Medulla oblongata (tissue), 1 donor: ENCODE results near the gene IMPDH1.

ENCODE experiments used
- DNase-seq: peaks from one replicate; pipeline ENCODE4 v3.0.0-alpha.2; 2015; ENCODE audit errors: extremely low spot score

The IMPDH1 gene

DNA sequence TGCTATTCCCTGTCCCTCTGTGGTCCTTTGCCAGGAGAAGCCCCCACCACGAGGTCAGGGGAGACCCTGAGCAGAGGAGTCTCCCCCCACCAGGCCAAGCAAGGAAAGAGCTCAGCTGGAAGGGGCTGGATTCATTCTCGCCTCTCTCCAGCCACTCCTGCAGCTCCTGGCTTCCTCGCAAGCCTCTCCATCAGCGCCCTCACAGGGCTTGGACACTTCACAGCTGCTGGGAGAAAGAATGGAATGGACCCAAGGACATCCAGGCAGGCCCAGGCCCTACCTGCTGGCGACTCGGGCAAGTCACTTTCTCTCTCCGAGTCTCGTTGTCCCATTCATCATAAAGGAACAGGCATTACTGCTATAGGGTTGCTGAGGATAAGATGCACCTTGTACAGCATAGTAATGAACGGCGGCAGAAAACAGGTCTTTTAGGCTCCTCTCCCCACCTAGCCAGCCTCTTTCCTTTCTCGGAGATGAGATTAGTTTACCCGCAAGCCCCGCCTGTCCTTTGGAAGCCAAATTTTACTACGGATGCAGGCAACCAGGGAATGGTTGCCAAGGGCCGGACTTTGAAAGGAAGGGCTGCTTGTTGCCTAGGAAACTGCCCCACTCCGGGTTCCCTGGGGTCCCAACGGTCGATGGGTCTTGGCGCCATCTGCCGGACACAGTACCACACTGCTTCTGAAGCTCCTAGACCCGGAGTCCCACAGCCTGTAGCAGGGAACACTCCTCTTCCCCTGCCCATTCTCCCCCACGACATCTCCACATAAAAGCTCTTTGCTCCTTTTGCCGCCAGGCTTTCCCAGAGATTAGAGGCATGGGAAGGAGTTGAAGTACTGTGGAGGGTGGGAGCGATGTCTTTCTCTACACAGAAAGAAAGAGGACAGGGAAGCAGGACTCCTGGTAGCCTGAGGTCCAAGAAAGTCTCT, 22.3 kb downstream of the IMPDH1 start:
- DNase-seq, result peak; percentile 89

DNA sequence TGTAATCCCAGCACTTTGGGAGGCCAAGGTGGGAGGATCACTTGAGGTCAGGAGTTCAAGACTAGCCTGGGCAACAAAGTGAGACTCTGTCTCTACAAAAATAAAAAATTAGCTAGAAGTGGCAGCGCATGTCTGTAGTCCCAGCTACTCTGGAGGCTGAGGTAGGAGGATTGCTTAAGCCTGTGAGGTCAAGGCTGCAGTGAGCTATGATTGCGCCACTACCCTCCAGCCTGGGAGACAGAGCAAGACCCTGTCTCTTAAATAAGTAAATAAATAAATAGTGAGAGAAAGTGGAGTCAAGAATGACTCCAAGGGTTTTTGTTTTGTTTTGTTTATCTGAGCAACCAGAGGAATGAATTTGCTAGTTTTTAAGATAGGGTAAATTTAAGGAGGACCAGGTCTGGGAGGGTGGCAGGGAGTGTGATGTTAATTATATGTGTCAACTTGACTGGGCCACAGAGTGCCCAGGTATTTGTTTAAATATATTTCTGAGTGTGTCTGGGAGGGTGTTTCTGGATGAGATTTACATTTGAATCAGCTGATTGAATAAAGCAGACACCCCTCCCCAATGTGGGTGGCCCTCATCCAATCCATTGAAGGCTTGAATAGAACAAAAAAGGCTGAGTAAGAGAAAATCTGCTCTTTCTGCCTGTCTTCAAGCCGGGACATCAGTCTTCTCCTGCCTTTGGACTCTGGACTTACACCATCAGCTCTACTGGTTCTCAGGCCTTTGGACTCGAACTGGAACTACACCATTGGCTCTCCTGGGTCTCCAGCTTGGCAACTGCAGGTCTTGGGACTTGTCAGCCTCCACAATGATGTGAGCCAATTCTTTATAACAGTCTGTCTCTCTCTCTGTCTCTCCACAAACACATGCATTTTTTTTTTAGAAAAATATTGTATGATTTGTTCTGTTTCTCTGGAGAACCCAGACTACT, 23.5 kb downstream of the IMPDH1 start:
- DNase-seq, result no peak

DNA sequence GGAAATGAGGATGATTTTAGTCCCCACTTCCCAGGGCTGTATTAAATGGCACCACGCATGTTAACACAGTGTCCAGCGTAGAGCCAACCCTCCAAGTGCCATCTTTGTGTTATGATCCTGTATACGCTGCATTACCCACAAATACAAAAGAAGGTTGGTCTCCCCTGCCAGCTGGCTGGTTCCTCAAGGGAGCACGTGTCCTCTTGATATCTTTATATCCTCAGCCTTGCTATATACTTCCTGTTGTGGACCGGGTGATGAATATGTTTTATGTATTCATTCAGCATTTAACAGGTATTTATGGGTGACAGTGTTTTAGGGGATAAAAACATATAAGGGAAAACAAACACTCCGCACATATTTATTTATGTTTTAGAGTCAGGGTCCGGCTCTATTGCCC, 25.1 kb downstream of the IMPDH1 start:
- DNase-seq, result no peak

DNA sequence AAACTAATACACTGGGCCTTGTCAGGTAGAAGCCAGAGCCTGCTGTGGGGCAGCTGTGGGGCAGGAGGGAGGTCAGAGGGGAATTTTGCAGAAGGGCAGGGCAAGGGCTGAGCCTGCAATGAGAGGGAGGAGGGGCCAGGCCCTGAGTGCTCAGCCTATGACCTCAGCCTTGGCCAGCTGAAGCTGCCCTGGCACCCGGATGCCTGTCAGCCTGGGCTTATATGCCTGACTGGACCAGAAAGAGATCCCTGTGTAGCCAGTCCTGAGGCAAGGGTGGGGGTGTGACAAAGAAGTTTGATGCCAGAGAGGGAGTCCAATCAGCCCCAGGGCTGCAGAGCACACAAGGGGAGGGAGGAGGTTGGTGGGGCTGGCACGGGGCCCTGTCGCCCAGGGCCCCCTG, 26.0 kb downstream of the IMPDH1 start:
- DNase-seq, result no peak

DNA sequence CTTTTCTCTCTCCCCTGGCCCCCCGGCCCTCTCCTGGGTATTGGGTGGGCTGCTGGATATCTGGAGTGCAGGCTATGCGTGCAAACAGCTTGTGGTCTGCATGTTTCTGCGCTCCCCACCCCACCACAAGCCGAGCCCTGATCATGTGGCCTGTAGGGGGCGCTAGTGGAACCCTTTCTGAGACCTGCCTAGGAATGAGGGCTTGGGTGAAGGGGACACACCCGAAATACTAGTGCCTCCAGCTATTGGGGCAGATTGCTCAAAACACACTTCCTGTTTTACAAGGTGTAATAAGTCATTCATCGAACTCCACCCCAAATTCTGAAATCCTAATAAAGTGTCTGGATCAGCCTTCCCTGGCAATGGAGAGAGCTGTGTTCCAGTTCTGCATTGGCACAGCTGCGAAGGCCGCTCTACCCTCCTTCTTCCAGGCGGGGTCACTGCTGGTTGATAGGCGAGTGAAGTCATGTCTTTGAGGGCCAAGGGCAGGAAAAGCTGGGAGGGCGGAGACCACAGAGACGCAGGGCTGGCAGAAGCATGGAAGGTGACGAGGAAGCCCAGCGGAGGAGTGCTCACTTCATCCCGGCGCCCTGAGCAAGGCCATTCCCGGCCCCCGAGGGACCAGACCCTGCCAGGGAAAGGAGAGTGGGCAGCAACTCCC, 28.5 kb downstream of the IMPDH1 start:
- DNase-seq, result no peak

DNA sequence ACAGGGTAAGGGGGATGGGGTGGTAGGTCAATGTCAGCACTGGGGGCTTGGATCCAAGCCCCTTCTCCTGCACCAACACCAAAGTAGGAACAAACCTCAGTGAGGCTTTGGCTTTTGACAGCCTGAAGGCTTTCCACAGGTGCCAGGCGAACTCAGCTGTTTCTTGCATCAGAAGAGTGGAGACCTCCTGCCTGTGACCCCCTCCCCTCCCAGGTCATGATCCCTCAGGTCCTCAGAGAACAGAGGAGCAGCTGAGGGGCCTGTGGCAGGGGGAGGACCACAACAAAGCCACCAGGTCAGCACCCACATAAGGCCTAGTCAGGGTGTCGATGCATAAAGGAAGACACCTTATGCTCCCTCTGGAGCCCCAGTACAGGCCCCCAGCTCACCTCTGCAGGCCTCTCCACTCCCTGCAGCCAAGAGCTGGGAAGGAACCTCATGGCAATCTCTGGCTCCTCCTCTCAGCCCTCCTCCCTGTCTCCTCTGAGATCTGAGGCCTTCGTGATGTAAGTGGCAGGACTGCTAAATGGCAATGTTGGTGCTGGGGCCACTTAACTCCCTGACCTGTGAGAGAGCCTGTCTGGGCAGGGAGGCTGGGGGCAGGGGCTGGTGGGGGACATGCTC, 29.2 kb downstream of the IMPDH1 start:
- no peak for DNase-seq

DNA sequence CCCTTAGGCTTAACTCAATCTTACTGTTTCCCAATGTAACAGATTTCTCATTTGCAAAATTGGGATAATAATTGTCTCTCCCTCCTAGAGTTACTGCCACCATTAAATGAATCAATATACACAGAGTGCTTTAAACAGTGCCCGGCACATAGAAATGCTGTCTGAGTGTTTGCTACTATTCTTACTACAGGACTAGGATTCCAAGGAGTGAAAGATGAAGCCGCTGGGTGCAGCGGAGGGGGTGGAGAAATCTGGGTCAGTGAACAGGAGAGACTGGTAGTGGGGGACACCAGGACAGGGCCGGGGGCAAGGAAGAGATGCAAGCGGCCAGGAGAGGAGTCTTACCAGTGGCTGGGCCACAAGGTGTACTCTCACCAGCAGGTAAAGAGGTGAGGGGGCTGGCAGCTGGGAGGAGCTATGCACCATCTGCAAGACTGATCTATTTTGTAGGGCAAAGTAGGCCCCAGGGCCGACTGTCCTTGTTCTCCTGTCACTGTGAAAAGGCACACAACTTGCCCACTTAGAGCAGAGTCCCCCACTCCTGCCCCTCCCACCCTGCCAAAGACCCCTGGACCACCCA, 29.8 kb downstream of the IMPDH1 start:
- DNase-seq, result no peak

DNA sequence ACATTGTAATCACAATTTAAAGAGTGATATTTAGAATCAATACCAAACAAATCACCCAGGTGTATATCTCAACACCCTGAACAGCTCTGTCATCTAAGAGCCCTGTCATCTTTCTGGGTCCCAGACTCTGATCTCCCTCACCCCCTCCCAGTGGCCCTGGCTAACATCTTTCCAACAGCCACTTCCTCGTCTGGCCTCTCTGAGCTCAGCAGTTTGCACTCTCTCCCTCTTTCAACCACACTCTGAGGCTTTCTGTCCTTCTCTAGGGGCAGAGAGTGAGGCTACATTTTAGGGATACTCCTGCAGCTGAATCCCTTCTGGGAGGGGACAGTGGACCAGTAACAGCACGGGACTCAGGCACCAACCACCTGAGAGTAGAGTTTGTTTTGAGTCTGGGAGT, 31.1 kb downstream of the IMPDH1 start:
- no peak for DNase-seq

DNA sequence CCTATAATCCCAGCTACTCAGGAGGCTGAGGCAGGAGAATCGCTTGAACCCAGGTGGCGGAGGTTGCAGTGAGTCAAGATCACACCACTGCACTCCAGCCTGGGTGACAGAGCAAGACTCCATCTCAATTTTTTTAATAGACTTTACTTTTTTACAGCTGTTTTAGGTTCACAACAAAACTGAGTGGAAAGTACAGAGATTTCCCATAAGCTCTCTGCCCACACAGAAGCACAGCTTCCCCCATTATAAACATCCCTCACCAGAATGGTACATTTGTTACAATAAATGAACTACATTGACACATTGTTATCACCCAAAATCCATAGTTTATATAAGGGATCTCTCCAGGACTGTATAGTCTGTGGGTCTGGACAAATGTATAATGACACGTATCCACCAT, 33.7 kb downstream of the IMPDH1 start:
- no peak for DNase-seq

DNA sequence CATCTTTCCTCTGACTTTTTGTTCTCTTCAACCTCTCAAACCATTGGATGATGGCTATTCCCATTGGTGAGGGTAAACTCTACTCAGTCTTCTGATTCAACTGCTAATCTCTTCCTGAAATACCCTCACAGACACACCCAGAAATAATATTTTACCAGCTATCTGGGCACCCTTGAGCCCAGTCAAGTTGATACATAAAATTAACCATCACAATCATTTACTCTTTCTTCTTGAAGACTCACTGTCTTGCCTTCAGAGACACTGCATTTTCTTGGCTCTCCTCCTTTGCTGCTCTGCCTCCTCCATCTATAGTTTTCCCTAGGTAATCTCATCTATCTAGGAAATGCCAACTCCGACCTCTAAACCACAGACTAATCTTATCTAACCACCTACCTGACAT, 35.7 kb downstream of the IMPDH1 start:
- DNase-seq, result no peak

DNA sequence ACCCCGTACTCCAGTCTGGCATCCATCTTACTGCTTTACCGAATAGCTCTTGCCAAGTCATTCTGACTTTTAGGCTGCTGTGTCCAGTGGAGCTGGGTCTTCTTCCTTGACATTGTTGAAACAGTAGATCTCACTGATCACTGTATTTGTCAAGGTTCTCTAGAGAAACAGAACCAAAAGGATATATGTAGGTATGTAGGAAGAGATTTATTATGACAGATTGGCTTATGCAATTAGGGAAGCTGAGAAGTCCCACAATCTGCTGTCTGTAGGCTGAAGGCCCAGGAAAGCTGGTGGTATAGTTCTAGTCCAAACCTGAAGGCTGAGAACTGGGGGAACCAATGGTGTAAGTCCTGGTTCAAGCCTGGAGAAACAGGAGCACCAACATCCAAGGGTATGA, 36.2 kb downstream of the IMPDH1 start:
- no peak for DNase-seq

DNA sequence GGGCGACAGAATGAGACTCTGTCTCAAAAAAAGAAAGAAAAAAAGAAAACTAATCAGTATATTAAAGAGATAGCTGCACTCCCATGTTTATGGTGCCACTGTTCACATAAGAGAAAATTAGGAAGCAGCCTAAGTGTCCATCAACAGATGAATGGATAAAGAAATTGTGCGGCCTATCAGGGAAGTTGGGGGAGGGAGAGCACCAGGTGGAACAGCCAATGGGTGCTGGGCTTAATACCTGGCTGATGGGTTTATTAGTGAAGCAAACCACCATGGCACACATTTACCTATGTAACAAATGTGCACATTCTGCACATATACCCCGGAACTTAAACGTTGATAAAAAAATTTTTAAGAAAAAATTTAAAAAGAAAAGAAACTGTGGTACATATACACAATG, 39.3 kb downstream of the IMPDH1 start:
- no peak for DNase-seq

DNA sequence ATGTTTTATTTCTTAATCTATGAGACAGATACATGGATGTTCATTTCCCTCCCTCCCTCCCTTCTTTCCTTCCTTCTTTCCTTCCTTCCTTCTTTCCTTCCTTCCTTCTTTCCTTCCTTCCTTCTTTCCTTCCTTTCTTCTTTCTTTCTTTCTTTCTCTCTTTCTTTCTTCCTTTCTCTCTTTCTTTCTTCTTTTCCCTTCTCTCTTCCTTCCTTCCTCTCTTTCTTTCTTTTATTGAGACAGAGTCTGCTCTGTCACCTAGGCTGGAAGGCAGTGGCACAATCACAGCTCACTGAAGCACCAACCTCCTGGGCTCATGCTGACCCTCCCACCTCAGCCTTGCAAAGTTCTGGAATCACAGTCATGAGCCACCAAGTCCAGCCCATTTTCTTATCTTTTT, 42.8 kb downstream of the IMPDH1 start:
- DNase-seq, result no peak

DNA sequence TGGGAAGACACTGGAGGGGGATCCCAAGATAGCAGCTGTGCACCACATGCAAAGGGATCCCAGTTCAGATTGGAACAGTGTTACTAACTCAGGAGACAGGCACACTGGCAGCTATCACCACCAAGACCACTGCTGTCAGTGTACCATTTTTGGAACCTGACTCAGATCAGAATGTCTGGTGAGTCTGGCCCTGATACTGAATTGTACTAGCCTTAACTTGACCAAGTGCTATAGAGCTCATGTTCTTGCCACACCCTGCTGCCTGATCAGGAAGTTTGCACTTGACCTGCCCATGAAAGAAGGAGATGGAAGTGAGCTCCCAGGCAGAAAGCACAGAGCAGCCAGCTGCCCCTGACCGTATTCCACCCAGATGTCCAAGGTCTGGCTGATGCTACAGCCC, 43.5 kb downstream of the IMPDH1 start:
- no peak for DNase-seq

DNA sequence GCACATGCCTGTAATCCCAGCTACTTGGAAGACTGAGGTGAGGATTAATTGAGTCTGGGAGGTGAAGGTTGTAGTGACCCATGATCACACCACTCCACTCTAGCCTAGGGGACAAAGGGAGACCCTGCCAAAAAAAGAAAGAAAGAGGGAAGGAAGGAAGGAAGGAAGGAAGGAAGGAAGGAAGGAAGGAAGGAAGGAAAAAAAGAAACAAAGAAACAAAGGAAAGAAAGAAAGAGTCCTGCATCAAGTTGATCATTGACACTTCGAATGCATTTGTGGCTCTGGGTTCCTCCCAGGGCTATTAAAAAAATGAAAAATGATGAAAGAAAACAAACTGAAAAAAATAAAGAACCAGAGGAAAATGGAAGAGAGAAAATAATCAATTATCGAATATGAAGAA, 44.4 kb downstream of the IMPDH1 start:
- no peak for DNase-seq

DNA sequence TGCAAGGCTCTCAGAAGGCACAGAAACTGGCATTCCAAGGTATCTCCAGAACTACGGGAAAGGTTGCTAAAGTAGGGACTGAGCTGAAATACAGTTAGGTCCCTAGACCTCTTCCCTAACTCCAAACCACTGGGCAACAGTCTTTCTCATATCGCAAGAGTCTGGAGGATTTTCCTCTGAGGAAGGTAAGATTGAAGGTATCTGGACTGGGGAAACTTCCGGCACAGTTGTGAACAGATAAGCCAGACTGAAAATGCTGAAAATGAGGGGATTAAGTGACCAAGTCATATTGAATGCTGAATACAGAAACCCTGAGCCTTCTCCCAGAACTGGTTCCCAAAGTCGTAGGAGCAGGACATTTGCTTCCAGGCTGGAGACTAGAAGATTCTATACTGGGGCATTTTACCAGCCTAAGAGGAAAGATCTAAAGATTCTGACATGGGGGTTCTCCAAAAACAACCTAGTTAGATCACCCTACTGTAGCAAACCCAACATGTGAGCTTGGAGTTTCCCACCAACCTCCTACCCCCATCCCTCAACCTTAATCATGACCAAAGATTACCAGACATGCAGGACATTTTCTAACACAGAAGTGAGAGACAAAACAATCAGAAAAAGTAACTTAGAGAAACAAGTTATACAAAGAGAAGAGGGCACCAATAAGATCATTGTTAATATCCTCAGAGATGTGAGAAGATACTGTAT, 45.5 kb downstream of the IMPDH1 start:
- no peak for DNase-seq

DNA sequence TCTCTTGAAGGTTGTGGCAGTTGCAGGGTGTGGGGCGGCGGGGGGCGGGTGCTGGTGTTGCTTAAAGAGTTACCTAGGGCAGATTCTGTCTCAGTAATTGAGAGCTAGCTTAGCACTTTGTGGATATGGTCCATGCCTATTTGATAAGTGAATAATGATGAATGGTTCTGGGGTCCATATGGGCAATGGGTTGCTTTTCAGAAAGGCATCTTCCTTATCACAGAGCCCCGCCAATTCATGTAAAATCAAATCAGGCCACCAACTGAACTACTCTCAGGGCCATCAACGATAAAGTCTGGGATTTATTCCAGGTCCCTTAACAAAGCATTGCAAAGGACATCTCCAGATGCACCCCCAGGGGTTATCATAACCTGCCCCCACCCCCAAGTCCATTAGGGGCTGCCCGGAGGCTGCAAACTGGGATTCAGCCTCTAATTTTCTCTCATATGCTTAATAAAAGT, 46.5 kb downstream of the IMPDH1 start:
- DNase-seq, result no peak

DNA sequence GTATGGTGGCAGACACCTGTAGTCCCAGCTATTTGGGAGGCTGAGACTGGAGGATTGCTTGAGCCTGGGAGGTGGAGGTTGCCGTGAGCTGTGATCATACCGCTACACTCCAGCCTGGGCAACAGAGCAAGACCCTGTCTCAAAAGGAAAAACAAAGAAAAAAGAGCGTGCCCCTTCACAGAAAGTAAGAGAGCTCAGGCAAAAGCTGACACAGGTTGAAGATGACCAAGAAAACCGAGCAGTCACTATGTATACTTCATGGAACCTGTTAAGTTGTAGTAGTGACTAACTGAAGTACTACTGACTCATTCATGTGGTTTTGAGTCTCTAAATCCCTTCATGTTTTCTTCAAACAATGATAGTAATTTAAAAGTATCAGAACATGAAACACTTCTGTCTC, 47.1 kb downstream of the IMPDH1 start:
- no peak for DNase-seq

DNA sequence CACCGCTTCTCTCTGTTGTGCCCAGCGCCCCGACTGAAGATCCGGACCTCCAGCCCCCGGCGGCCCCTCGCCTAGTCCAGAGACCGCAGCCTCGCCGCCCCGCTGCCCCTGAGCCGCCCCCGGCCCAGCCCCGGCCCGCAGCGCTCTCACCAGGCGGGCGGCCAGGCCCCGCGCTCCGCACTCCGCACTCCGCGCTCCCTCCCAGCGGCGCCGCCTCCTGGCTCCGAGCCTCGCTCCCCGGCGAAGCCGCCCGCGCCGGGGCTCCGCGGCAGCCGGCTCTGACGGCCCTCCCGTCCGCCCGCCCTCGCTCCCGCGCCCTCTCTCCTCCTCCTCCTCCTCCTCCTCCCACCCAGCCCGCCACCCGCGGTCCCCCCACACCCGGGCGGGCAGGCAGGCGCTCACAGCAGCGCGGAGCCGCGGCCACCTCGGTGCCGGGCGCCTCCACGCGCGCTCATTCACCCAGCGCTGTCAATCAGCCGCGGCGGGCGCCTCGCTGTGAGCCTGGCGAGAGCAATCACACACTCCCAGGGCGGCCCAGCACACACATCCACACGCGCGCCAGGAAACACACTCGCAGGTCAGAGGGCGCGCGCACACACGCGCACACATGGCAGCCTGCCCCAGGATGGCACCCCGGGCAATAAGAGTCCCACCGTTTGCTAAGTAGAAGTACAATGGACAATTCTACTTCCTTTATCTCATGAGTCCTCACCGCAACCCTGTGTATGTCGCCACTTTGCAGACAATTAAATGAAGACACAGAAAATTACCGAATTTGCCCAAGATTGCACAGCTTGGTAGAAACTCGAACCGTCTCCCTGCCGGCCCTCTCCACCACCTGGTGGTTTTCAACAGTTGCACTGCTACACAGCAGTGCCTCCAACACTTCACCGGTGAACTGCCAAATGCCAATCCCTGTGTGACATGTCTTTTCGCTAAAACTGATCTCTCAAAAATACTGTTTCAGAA, 48.1 kb downstream of the IMPDH1 start, which contains the start of gene PRRT4:
TSS of gene PRRT4 (minus strand) at position 280 of the 969 bp plus-strand sequence.
- no peak for DNase-seq

DNA sequence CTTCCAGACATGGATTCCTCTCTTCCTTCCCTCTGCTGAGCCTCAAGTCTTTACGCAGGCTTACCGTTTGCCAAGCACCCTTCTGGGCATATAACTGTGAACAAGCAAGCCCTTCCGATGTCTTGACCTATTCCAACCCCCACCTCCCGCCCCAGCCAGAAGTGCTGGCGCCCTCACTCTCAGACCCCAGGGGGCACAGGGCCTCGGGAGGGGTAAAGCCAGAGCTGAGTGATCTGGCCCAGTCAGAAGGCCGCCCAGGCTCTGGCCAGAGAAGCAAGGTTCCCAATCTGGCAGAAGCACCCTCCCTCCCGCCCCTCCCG, 49.5 kb downstream of the IMPDH1 start:
- DNase-seq, result no peak
